OCI-LY7 (cell line): ENCODE data around the gene TXK. TPM values are rescaled to one million over a fixed set of nuclear protein-coding genes. Genes with fewer than 3 reads are reported as not detected.
A peak's percentile ranks its signal among the peaks of the same experiment; 100 is the strongest.

Source experiments
- BruUV-seq: library from RNA; stranded (reverse); fragments of 400-500 nt; replicated peaks from 2 replicates; lab custom pipeline; 2021; lab: Mats Ljungman, UMichigan
- CTCF ChIA-PET: fragments of 300-600 bp; sonication (Branson Sonifier 250); formaldehyde crosslinking; loops from one replicate; lab custom pipeline; 2022; ENCODE audit warnings: antibody characterized with exemption; ENCODE audit not compliant: unreplicated experiment; lab: Charles Lee
- POLR2A ChIA-PET: fragments of 300-600 bp; sonication (Branson Sonifier 250); formaldehyde crosslinking; loops from one replicate; lab custom pipeline; 2022; ENCODE audit warnings: antibody characterized with exemption; lab: Charles Lee
- DNase-seq: peaks from one replicate; pipeline ENCODE4 v3.0.0-alpha.2; 2015; ENCODE audit warnings: low spot score
- H2AFZ ChIP-seq: fragments of 200-600 bp; sonication (generic), shearing (Covaris generic); 2 replicates; pipeline ENCODE4 v1.6.1; 2014; ENCODE audit warnings: mild to moderate bottlenecking, antibody characterized with exemption, low read length, moderate library complexity
- H3K27ac ChIP-seq: fragments of 200-600 bp; sonication (generic); 2 replicates; pipeline ENCODE4 v1.5.1; 2014; ENCODE audit warnings: mixed run types, low read depth, mild to moderate bottlenecking, moderate library complexity, low read length, inconsistent platforms; ENCODE audit not compliant: poor library complexity, severe bottlenecking
- H3K36me3 ChIP-seq: fragments of 200-600 bp; sonication (generic); 2 replicates; pipeline ENCODE4 v1.6.1; 2014; ENCODE audit warnings: mild to moderate bottlenecking, antibody characterized with exemption, low read length, moderate library complexity, mixed read lengths; ENCODE audit not compliant: insufficient read depth
- H3K4me1 ChIP-seq: fragments of 200-600 bp; sonication (generic); 2 replicates; pipeline ENCODE4 v1.5.1; 2014; ENCODE audit warnings: mild to moderate bottlenecking, low read length; ENCODE audit not compliant: insufficient read depth, poor library complexity, severe bottlenecking
- H3K4me2 ChIP-seq: fragments of 200-600 bp; sonication (generic); 2 replicates; pipeline ENCODE4 v1.6.1; 2014; ENCODE audit warnings: mild to moderate bottlenecking, low read length
- H3K4me3 ChIP-seq: fragments of 200-600 bp; sonication (generic); 2 replicates; pipeline ENCODE4 v1.5.1; 2014; ENCODE audit warnings: mild to moderate bottlenecking, low read depth, low read length; ENCODE audit not compliant: poor library complexity, severe bottlenecking
- H3K79me2 ChIP-seq: fragments of 200-600 bp; sonication (generic); 2 replicates; pipeline ENCODE4 v1.6.1; 2016; ENCODE audit warnings: low read depth, mild to moderate bottlenecking, low read length, moderate library complexity, mixed read lengths; ENCODE audit not compliant: insufficient read depth
- H3K9me2 ChIP-seq: fragments of 200-600 bp; sonication (generic); 2 replicates; pipeline ENCODE4 v1.6.1; 2016; ENCODE audit warnings: mild to moderate bottlenecking, low read length, mixed read lengths; ENCODE audit not compliant: insufficient read depth
- H3K9me3 ChIP-seq: fragments of 200-600 bp; sonication (generic); 2 replicates; pipeline ENCODE4 v1.6.1; 2014; ENCODE audit warnings: mild to moderate bottlenecking, mixed run types, low read length, mixed read lengths
- H4K20me1 ChIP-seq: fragments of 200-600 bp; sonication (generic); 2 replicates; pipeline ENCODE4 v1.6.1; 2014; ENCODE audit warnings: mild to moderate bottlenecking, antibody characterized with exemption, low read length, moderate library complexity, mixed read lengths; ENCODE audit not compliant: insufficient read depth
- CTCF ChIP-seq: fragments of 200-600 bp; sonication (generic); conservative IDR thresholded peaks from 2 replicates; pipeline ENCODE4 v1.5.1; 2014; ENCODE audit warnings: mild to moderate bottlenecking, antibody characterized with exemption, low read length, moderate library complexity, mixed read lengths
- EZH2phosphoT487 ChIP-seq: fragments of 200-600 bp; sonication (generic); IDR thresholded peaks from 2 replicates; pipeline ENCODE4 v1.6.1; 2018; ENCODE audit warnings: low read depth, borderline replicate concordance, mild to moderate bottlenecking, mixed run types, antibody characterized with exemption, low read length, moderate library complexity, mixed read lengths
- intact Hi-C: fragments of 100-400 bp; cut with micrococcal nuclease; formaldehyde crosslinking; loops from one replicate; pipeline ENCODE4 v1.10.0; 2022; ENCODE audit not compliant: unreplicated experiment
- total RNA-seq, 2 experiments: library from RNA; depleted of rRNA in 1 of 2; stranded (reverse); fragments of >200 nt in 1 of 2; shearing (Covaris generic) in 1 of 2; gene quantifications; 2 replicates each; pipeline ENCODE4 v1.2.3, GENCODE V29; 2014 to 2022

The TXK gene
- total RNA-seq, 2 experiments from 2014 or later = 0.11 TPM; not detected in 1

- no peak for TF ChIP-seq EZH2phosphoT487
- TF ChIP-seq CTCF = peak; percentile 42; the same call in 1 of the 2 replicates
- no peaks in the 10 kb centered on the region for H4K20me1 ChIP-seq
- BruUV-seq = no TSS peak
- no peaks in the 10 kb centered on the region for H3K79me2 ChIP-seq
- no peak overlapping the region for H3K4me2 ChIP-seq
- H3K4me3 ChIP-seq = no peak overlapping the region
- H3K36me3 ChIP-seq = no peaks in the 10 kb centered on the region
- no peaks in the 10 kb centered on the region for H3K9me2 ChIP-seq
- intact Hi-C loops = no loop called here
- no peak for DNase-seq
- POLR2A ChIA-PET = interaction anchor here (0.7 to 0.9 kb wide), 2 partner anchors 23 to 53 kb away, joined by 3 read pairs; no protein-coding TSS in a partner anchor
- H2AFZ ChIP-seq = no peak overlapping the region
- H3K4me1 ChIP-seq = no peaks in the 10 kb centered on the region
- H3K9me3 ChIP-seq = no peaks in the 10 kb centered on the region
- H3K27ac ChIP-seq = no peak overlapping the region
- CTCF ChIA-PET = interaction anchor here (0.8 kb wide), 1 partner anchor 22 kb away, joined by 3 read pairs; no protein-coding TSS in a partner anchor
Observed at GRCh38 chr4:48071191-48071590, 62.9 kb downstream of the TXK start.

- no TSS peak for BruUV-seq
- DNase-seq = no peak
Observed at GRCh38 chr4:48069026-48069425, 65.0 kb downstream of the TXK start.

More at GRCh38 chr4:48069026-48069425, 65.0 kb downstream of the TXK start:
- TF ChIP-seq CTCF (no peak), EZH2phosphoT487 (no peak)
- Histone ChIP-seq H3K9me2 (no peaks in the 10 kb centered on the region), H4K20me1 (no peaks in the 10 kb centered on the region), H2AFZ (no peak overlapping the region), H3K9me3 (no peaks in the 10 kb centered on the region), H3K79me2 (no peaks in the 10 kb centered on the region), H3K4me3 (no peak overlapping the region), H3K36me3 (no peaks in the 10 kb centered on the region), H3K4me1 (no peaks in the 10 kb centered on the region), H3K4me2 (no peak overlapping the region), H3K27ac (no peak overlapping the region)
- intact Hi-C loops = no loop called here
- CTCF ChIA-PET = no interaction called here
- POLR2A ChIA-PET = interaction anchor here (0.6 to 1.0 kb wide), 3 partner anchors 24 to 431 kb away, joined by 4 to 7 read pairs (median 5); no protein-coding TSS in a partner anchor
